Body of pancreas (tissue), 4 donors: ENCODE measurements around the gene MED25.

Experiments
- CTCF ChIP-seq, 7 experiments: fragments of 450-650 bp in 4 of 7; fragments of 200-600 bp in 3 of 7; sonication (generic) in 3 of 7; IDR thresholded peaks; one replicate each; pipeline ENCODE4 v1.5.1; 2016 to 2019; ENCODE audit warnings: antibody characterized with exemption in 7 of 7
- POLR2A ChIP-seq, 3 donors: fragments of 450-650 bp; IDR thresholded peaks; one replicate each; pipeline ENCODE4 v1.6.1; 2016; ENCODE audit warnings: antibody characterized with exemption in 3 of 3, mild to moderate bottlenecking in 2 of 3

GRCh38 chr19:49824662-49825061 lies 6.6 kb downstream of the MED25 start:
- TF ChIP-seq CTCF (IDR thresholded peaks at IDR 0.05): no peak
- no peak for TF ChIP-seq POLR2A (IDR thresholded peaks at IDR 0.05)
